ENCODE measurements around the gene PPP1CA. TPM values are rescaled to one million over a fixed set of nuclear protein-coding genes. Genes with fewer than 3 reads are reported as not detected.
A peak's percentile ranks its signal among the peaks of the same experiment; 100 is the strongest.

Gene PPP1CA
- polyA plus RNA-seq, 1 donor (not counting 4 experiments of a cell fraction or from before 2014, with no cell fraction given): 122 TPM

- Histone ChIP-seq H3K4me3 (ENCODE audit: control insufficient read depth in 2 of 3, extremely low read depth in 1 of 3, insufficient read depth in 2 of 3, low read depth in 1 of 3, low read length in 3 of 3) (peak within 1 kb of the TSS; percentile 60 to 83 (median 73)), H3K9ac (ENCODE audit: control insufficient read depth, extremely low read depth, insufficient read depth, low read length) (peak within 1 kb of the TSS; percentile 82), H3K9me1 (ENCODE audit: control insufficient read depth, extremely low read depth, insufficient read depth, low read length) (no peaks in the 10 kb centered on the region), H3K4me1 (ENCODE audit: control insufficient read depth, extremely low read depth, insufficient read depth, low read length) (peaks cover 24% of the 10 kb centered on the region), H3K36me3 (ENCODE audit: control insufficient read depth in 2 of 2, extremely low read depth in 1 of 2, insufficient read depth in 2 of 2, low read length in 2 of 2) (no peaks in the 10 kb centered on the region), H3K27ac (ENCODE audit: control insufficient read depth, insufficient read depth, low read length) (peak within 1 kb of the TSS; percentile 79), H3K9me3 (ENCODE audit: control insufficient read depth, low read depth, low read length) (no peaks in the 10 kb centered on the region), H3K79me2 (ENCODE audit: control insufficient read depth, insufficient read depth, low read length) (no peaks in the 10 kb centered on the region), H3K27me3 (ENCODE audit: control insufficient read depth, extremely low read depth, insufficient read depth, low read length) (no peaks in the 10 kb centered on the region), H3K4me2 (ENCODE audit: control insufficient read depth, extremely low read depth, insufficient read depth, low read depth, low read length) (peak within 1 kb of the TSS; percentile 71), H4K20me1 (ENCODE audit: control insufficient read depth, extremely low read depth, insufficient read depth, low read length) (peaks cover 5% of the 10 kb centered on the region), H2AFZ (ENCODE audit: control insufficient read depth, low read length) (peak within 1 kb of the TSS; percentile 6)
- no peak for DNase-seq (ENCODE audit: low read depth, low spot score)
- FAIRE-seq: no peak
- TF ChIP-seq EZH2 (IDR thresholded peaks at IDR 0.05; ENCODE audit: low read length): no peak
- no peak for TF ChIP-seq CTCF (optimal IDR thresholded peaks at IDR 0.05 in 1 of 3, IDR thresholded peaks at IDR 0.05 in 1 of 3, conservative IDR thresholded peaks at IDR 0.05 in 1 of 3; ENCODE audit: extremely low read depth in 1 of 3, insufficient read depth in 2 of 3, low read length in 3 of 3)
- dilution Hi-C loops (cut with MboI; ENCODE audit: extremely low pct_ligation_motif_present, low sequenced_read_pairs): no loop called here
These were observed 28.5 kb downstream of the PPP1CA start, which contains the start of gene CLCF1 for GRCh38 chr11:67372993-67373647. Gene CLCF1, minus strand, starts transcription at chr11:67373598. Its CDS starts 59 bp downstream, at chr11:67373539.

- peak overlapping the region; percentile 43 to 83 (median 60) for H3K4me3 ChIP-seq (ENCODE audit: control insufficient read depth in 2 of 3, extremely low read depth in 1 of 3, insufficient read depth in 2 of 3, low read depth in 1 of 3, low read length in 3 of 3)
- H3K36me3 ChIP-seq (ENCODE audit: control insufficient read depth in 2 of 2, extremely low read depth in 1 of 2, insufficient read depth in 2 of 2, low read length in 2 of 2): no peaks in the 10 kb centered on the region
- H3K9me1 ChIP-seq (ENCODE audit: control insufficient read depth, extremely low read depth, insufficient read depth, low read length): no peaks in the 10 kb centered on the region
- peaks cover 26% of the 10 kb centered on the region for H3K4me1 ChIP-seq (ENCODE audit: control insufficient read depth, extremely low read depth, insufficient read depth, low read length)
- DNase-seq (ENCODE audit: low read depth, low spot score): no peak
- H2AFZ ChIP-seq (ENCODE audit: control insufficient read depth, low read length): no peak overlapping the region
- H3K9me3 ChIP-seq (ENCODE audit: control insufficient read depth, low read depth, low read length): no peaks in the 10 kb centered on the region
- peaks cover 5% of the 10 kb centered on the region for H4K20me1 ChIP-seq (ENCODE audit: control insufficient read depth, extremely low read depth, insufficient read depth, low read length)
- dilution Hi-C loops (cut with MboI; ENCODE audit: extremely low pct_ligation_motif_present, low sequenced_read_pairs): no loop called here
- H3K9ac ChIP-seq (ENCODE audit: control insufficient read depth, extremely low read depth, insufficient read depth, low read length): peak overlapping the region; percentile 82
- H3K27ac ChIP-seq (ENCODE audit: control insufficient read depth, insufficient read depth, low read length): no peak overlapping the region
- no peak for FAIRE-seq
- peak overlapping the region; percentile 71 for H3K4me2 ChIP-seq (ENCODE audit: control insufficient read depth, extremely low read depth, insufficient read depth, low read depth, low read length)
- no peak for TF ChIP-seq EZH2 (IDR thresholded peaks at IDR 0.05; ENCODE audit: low read length)
- TF ChIP-seq CTCF (optimal IDR thresholded peaks at IDR 0.05 in 1 of 3, IDR thresholded peaks at IDR 0.05 in 1 of 3, conservative IDR thresholded peaks at IDR 0.05 in 1 of 3; ENCODE audit: extremely low read depth in 1 of 3, insufficient read depth in 2 of 3, low read length in 3 of 3): no peak
- H3K27me3 ChIP-seq (ENCODE audit: control insufficient read depth, extremely low read depth, insufficient read depth, low read length): no peaks in the 10 kb centered on the region
- H3K79me2 ChIP-seq (ENCODE audit: control insufficient read depth, insufficient read depth, low read length): no peaks in the 10 kb centered on the region
These were observed 29.2 kb downstream of the PPP1CA start for GRCh38 chr11:67372321-67372992.

Measured in keratinocyte (primary cell).